GM12878 (cell line): ENCODE results near the gene BTG2.

Experiments
- CHD2 ChIP-seq: IDR thresholded peaks from 2 replicates; pipeline ENCODE4 v1.6.1; 2011; ENCODE audit warnings: low read depth, low read length, improper control_type of control experiment, borderline replicate concordance
- CTCF ChIP-seq, 3 experiments: IDR thresholded peaks in 2 of 3; conservative IDR thresholded peaks in 1 of 3; 2 replicates each; pipeline ENCODE4 v1.5.1; 2011; ENCODE audit warnings: low read depth in 3 of 3, low read length in 3 of 3, mild to moderate bottlenecking in 3 of 3, control low read depth in 2 of 3, moderate library complexity in 2 of 3, inconsistent platforms in 1 of 3, mixed read lengths in 1 of 3; ENCODE audit not compliant: control insufficient read depth in 2 of 3, insufficient read depth in 1 of 3; ENCODE audit errors: extremely low read depth in 1 of 3
- EP300 ChIP-seq, 2 experiments: fragments of 150-350 bp in 1 of 2; IDR thresholded peaks; 2 replicates each; pipeline ENCODE4 v1.6.1; 2011 to 2012; ENCODE audit warnings: low read depth in 2 of 2, low read length in 2 of 2, borderline replicate concordance in 1 of 2, improper control_type of control experiment in 1 of 2, inconsistent platforms in 1 of 2; ENCODE audit not compliant: control insufficient read depth in 1 of 2
- NFIC ChIP-seq: IDR thresholded peaks from 2 replicates; pipeline ENCODE4 v1.6.1; 2012; ENCODE audit warnings: low read depth, mild to moderate bottlenecking, inconsistent platforms, low read length, moderate library complexity
- NFYB ChIP-seq: IDR thresholded peaks from 2 replicates; pipeline ENCODE4 v1.6.1; 2011; ENCODE audit warnings: low read depth, mild to moderate bottlenecking, low read length, improper control_type of control experiment, moderate library complexity; ENCODE audit not compliant: insufficient read depth
- PAX5 ChIP-seq: IDR thresholded peaks from 2 replicates; pipeline ENCODE4 v1.6.1; 2011; ENCODE audit warnings: low read depth, low read length, borderline replicate concordance
- POLR2AphosphoS5 ChIP-seq: IDR thresholded peaks from 2 replicates; pipeline ENCODE4 v1.6.1; 2011; ENCODE audit warnings: mild to moderate bottlenecking, low read length, inconsistent platforms
- TAF1 ChIP-seq: IDR thresholded peaks from 2 replicates; pipeline ENCODE4 v1.6.1; 2011; ENCODE audit warnings: mild to moderate bottlenecking, low read depth, low read length, borderline replicate concordance
- TCF12 ChIP-seq: IDR thresholded peaks from 2 replicates; pipeline ENCODE4 v1.6.1; 2011; ENCODE audit warnings: low read depth, mild to moderate bottlenecking, low read length
- ZBTB33 ChIP-seq: fragments of 450-650 bp; IDR thresholded peaks from 2 replicates; pipeline ENCODE4 v1.6.1; 2017; ENCODE audit warnings: mild to moderate bottlenecking
- TF ChIP-seq, protein P1 (sequence below): IDR thresholded peaks from 2 replicates; pipeline ENCODE4 v1.6.1; 2012; ENCODE audit warnings: mild to moderate bottlenecking, low read depth, low read length

DNA sequence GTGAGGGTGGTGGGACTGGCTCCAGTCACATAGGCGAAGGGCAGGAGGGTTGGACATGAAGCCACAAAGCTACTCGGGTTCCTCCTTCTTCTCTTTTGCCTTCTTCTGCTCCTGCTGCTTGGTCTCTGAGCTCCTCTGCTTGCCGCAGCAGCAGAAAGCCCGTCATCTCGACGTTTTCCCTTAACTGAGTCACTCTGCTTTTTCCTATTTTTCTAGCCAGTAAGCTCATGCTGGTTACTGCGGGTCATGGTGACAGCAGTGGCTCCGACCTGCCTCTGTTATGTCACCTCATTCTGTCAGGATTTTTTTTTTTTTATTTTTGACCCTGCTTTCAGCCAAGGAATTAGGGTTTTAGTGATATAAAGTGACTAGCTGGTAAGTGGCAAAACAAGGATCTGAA lies 48.2 kb downstream of the BTG2 start:
- TF ChIP-seq TAF1: no peak
- no peak for TF ChIP-seq CTCF (IDR thresholded peaks at IDR 0.05 in 2 of 3, conservative IDR thresholded peaks at IDR 0.05 in 1 of 3; ENCODE audit: control insufficient read depth in 2 of 3, extremely low read depth in 1 of 3, insufficient read depth in 1 of 3, low read depth in 3 of 3, low read length in 3 of 3)
- TF ChIP-seq ZBTB33: no peak
- no peak for TF ChIP-seq TCF12
- no peak for TF ChIP-seq NFIC
- no peak for TF ChIP-seq PAX5
- TF ChIP-seq, protein P1, sequence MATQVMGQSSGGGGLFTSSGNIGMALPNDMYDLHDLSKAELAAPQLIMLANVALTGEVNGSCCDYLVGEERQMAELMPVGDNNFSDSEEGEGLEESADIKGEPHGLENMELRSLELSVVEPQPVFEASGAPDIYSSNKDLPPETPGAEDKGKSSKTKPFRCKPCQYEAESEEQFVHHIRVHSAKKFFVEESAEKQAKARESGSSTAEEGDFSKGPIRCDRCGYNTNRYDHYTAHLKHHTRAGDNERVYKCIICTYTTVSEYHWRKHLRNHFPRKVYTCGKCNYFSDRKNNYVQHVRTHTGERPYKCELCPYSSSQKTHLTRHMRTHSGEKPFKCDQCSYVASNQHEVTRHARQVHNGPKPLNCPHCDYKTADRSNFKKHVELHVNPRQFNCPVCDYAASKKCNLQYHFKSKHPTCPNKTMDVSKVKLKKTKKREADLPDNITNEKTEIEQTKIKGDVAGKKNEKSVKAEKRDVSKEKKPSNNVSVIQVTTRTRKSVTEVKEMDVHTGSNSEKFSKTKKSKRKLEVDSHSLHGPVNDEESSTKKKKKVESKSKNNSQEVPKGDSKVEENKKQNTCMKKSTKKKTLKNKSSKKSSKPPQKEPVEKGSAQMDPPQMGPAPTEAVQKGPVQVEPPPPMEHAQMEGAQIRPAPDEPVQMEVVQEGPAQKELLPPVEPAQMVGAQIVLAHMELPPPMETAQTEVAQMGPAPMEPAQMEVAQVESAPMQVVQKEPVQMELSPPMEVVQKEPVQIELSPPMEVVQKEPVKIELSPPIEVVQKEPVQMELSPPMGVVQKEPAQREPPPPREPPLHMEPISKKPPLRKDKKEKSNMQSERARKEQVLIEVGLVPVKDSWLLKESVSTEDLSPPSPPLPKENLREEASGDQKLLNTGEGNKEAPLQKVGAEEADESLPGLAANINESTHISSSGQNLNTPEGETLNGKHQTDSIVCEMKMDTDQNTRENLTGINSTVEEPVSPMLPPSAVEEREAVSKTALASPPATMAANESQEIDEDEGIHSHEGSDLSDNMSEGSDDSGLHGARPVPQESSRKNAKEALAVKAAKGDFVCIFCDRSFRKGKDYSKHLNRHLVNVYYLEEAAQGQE: no peak
- TF ChIP-seq NFYB: no peak
- TF ChIP-seq EP300 (IDR thresholded peaks at IDR 0.05; ENCODE audit: borderline replicate concordance in 1 of 2, control insufficient read depth in 1 of 2, low read depth in 2 of 2, low read length in 2 of 2): no peak
- TF ChIP-seq POLR2AphosphoS5: no peak
- no peak for TF ChIP-seq CHD2
